Ishikawa (cell line): Measurements from ENCODE around the gene SACM1L.

Experiments
- CEBPB ChIP-seq: IDR thresholded peaks from 2 replicates; pipeline ENCODE4 v1.6.1; 2012
- EGR1 ChIP-seq: IDR thresholded peaks from 2 replicates; pipeline ENCODE4 v1.6.1; 2012
- EP300 ChIP-seq: IDR thresholded peaks from 2 replicates; pipeline ENCODE4 v1.6.1; 2012; ENCODE audit warnings: borderline replicate concordance
- RAD21 ChIP-seq: IDR thresholded peaks from 2 replicates; pipeline ENCODE4 v1.6.1; 2012; ENCODE audit warnings: low read depth
- TAF1 ChIP-seq: IDR thresholded peaks from 2 replicates; pipeline ENCODE4 v1.6.1; 2012; ENCODE audit warnings: low read depth, mild to moderate bottlenecking
- TF ChIP-seq, protein P1 (sequence below): IDR thresholded peaks from 2 replicates; pipeline ENCODE4 v1.6.1; 2012
- TF ChIP-seq, protein P2 (sequence below): IDR thresholded peaks from 2 replicates; pipeline ENCODE4 v1.6.1; 2012

DNA sequence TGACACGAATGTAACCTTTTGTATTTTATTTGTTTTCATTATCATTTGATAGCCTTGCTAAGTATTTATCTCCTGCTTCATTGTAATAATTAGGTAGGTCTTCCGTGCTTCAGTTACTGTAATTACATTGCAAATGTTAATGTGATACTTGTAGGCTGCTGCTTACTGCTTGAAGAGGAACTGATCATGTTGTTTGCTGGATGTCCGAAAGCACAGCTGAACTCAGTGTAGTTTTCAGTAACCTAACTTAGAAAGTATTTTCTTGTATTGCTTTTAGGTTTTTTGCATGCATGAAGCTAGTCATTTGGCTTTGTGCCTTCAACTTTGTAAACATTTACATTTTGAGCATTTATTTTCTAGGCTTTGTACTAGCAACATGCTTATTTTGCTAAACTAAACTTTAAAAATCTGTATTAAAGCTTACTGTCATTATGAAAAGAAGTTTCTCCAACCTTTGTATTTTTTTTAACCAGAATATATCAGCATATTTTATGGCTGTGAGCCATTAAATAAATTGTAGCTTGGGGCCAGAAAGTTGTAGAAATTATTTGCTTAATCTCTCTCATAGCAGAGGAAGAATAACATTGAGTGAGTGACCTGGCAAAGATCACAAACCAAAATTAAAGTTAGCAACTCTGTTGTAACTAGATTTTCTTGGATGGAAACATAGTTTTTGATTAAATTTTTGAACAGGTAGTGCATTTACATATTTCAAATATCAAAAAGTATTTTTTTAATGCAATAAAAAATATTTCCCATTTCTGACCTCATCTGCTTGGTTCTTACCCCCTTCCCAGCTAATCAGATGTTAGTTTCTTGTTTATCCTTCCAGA is 30.7 kb downstream of the SACM1L start:
- TF ChIP-seq, protein P1, sequence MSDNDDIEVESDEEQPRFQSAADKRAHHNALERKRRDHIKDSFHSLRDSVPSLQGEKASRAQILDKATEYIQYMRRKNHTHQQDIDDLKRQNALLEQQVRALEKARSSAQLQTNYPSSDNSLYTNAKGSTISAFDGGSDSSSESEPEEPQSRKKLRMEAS, result no peak
- no peak for TF ChIP-seq EP300
- TF ChIP-seq, protein P2, sequence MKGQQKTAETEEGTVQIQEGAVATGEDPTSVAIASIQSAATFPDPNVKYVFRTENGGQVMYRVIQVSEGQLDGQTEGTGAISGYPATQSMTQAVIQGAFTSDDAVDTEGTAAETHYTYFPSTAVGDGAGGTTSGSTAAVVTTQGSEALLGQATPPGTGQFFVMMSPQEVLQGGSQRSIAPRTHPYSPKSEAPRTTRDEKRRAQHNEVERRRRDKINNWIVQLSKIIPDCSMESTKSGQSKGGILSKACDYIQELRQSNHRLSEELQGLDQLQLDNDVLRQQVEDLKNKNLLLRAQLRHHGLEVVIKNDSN, result no peak
- no peak for TF ChIP-seq TAF1
- TF ChIP-seq RAD21, result no peak
- TF ChIP-seq EGR1, result no peak
- TF ChIP-seq CEBPB, result no peak
